SU-DHL-6 (cell line): ENCODE results near the gene ASB16.
A peak's percentile ranks its signal among the peaks of the same experiment; 100 is the strongest.

Experiments used
- CTCF ChIP-seq: fragments of 200-600 bp; sonication (generic); IDR thresholded peaks from one replicate; pipeline ENCODE4 v1.5.1; 2017; ENCODE audit warnings: antibody characterized with exemption, mild to moderate bottlenecking, low read length, moderate library complexity; ENCODE audit not compliant: insufficient read depth, poor library complexity, severe bottlenecking
- EZH2phosphoT487 ChIP-seq: fragments of 200-600 bp; sonication (generic), shearing (Covaris generic); conservative IDR thresholded peaks from 2 replicates; pipeline ENCODE4 v1.6.1; 2018; ENCODE audit warnings: mild to moderate bottlenecking, antibody characterized with exemption, low read length, moderate library complexity, mixed read lengths

DNA sequence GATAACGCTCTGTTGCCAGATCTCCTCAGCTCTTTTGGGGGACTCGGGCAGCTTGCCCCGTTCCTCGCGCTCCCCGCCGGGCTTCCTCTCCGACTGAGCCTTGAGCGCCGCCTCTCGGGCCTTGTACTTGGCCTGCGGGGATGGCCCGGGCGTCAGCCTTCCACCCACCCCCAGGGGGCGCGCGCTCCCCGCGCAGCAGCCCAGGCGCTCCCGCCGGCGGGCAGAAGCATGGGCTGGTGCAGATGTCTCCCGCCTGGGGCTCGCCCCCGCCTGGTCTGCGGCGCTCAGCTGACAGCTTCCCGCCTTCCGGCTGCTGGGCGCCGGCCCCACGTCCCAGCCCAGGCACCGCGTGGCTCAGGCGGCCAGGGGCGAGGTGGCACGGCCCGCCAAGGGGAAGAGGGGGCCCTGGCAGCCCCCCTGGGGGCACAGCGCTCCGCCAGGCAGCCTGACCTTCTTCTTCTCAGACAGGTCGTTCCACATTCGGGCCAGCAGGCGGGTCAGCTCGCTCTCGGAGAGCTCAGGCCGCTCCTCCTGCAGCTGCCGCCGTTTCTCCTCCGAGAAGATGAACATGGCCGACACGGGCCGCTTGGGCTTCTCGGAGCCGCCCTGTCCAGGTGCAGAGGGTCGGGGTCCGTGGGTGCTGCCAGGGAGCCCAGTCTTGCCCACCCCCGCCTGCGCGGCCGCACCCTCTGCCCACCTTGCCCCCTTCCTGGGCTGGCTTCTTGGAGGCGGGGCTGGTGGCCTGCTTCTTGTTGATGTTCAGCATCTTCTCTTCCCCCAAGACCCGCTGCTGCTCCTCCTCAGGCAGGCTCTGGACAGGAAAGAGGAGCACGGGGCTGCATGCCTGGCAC lies 40.1 kb downstream of the ASB16 start:
- TF ChIP-seq CTCF (peak; percentile 97), EZH2phosphoT487 (no peak)
